AG09309 (cell line): ENCODE measurements around the gene TGM5.
"Not testable (repeated sequence)": the region's sequence is repeated elsewhere in the genome, so short reads cannot be mapped to it uniquely, and the experiment has no call there.

Source experiments
- DNase-seq: peaks from one replicate; pipeline ENCODE4 v3.0.0-alpha.2; 2010; ENCODE audit warnings: low read depth
- H3K4me3 ChIP-seq: 2 replicates; pipeline ENCODE4 v1.5.1; 2011; ENCODE audit warnings: mild to moderate bottlenecking, low read depth, low read length, moderate library complexity; ENCODE audit not compliant: control insufficient read depth
- TF ChIP-seq, protein P1 (sequence below): IDR thresholded peaks from 2 replicates; pipeline ENCODE4 v1.5.1; 2011; ENCODE audit warnings: mild to moderate bottlenecking, low read depth, low read length, inconsistent platforms; ENCODE audit not compliant: insufficient read depth, control insufficient read depth; ENCODE audit errors: missing control alignments

The TGM5 gene

DNA sequence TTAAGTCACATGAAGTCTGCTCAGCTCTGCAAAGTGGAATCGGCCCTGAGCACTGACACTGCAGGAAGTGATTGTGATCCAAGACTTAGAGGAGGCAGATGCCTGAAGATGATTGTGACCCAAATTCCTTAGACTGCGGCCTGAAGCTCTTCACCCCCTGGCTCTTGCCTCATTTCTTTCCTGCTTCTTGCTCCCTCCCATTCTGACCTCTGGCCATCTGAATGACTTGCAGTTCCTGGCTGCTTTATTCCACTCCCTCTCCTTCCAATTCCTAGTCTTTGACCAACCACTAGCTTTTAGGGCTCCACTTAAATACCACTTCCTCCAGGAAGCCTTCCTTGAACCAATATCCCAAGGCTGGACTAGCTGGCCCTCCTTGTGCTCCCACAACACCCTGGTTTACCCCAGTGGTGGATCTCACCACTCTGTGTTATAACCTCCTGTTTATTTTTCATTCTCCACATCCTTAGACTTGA is 36.0 kb downstream of the TGM5 start:
- TF ChIP-seq, protein P1, sequence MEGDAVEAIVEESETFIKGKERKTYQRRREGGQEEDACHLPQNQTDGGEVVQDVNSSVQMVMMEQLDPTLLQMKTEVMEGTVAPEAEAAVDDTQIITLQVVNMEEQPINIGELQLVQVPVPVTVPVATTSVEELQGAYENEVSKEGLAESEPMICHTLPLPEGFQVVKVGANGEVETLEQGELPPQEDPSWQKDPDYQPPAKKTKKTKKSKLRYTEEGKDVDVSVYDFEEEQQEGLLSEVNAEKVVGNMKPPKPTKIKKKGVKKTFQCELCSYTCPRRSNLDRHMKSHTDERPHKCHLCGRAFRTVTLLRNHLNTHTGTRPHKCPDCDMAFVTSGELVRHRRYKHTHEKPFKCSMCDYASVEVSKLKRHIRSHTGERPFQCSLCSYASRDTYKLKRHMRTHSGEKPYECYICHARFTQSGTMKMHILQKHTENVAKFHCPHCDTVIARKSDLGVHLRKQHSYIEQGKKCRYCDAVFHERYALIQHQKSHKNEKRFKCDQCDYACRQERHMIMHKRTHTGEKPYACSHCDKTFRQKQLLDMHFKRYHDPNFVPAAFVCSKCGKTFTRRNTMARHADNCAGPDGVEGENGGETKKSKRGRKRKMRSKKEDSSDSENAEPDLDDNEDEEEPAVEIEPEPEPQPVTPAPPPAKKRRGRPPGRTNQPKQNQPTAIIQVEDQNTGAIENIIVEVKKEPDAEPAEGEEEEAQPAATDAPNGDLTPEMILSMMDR = no peak
- DNase-seq = peak; percentile 33
- no peak overlapping the region for H3K4me3 ChIP-seq

DNA sequence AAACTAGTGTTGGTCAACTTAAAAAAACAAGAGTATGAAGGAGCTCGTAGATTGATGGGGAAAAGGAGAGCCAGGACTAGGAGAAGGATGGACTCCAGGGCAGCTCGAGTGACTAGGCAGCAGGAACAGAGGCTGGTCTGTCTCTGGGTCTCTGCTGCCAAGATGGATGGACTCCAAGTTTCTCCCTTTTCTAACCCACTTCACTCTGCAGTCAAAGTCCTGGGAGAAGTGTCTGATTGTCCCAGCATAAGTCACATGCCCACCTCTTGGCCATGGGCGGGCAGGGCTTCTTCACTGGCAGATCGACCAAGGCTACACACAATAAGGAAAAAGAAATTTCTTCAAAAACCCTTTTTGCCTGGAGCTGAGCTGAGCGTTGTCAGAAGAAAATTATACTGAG is 36.8 kb downstream of the TGM5 start:
- DNase-seq = no peak
- H3K4me3 ChIP-seq = no peak overlapping the region
- TF ChIP-seq, protein P1 = no peak

DNA sequence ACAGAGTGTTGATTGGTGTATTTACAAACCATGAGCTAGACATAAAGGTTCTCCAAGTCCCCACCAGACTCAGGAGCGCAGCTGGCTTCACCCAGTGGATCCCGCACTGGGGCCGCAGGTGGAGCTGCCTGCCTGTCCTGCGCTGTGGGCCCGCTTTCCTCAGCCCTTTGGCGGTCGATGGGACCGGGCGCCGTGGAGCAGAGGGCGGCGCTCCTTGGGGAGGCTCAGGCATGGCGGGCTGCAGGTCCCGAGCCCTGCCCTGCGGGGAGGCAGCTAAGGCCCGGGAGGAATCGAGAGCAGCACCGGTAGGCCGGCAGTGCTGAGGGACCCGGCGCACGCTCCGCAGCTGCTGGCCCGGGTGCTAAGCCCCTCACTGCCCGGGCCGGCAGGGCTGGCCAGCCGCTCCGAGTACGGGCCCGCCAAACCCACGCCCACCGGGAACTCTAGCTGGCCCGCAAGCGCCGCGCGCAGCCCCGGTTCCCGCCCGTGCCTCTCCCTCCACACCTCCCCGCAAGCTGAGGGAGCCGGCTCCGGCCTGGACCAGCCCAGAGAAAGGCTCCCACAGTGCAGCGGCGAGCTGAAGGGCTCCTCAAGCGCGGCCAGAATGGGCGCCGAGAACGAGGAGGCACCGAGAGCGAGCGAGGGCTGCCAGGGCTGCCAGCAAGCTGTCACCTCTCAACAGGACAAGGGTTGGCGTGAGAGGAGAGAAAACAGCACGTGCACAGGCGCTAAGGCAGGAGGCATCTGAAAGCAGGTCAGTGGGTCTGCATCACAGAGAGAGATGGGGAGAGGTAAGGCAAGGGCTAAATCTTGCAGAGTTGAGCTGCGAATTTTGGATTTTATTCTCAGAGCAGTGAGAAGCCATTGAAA is 40.1 kb downstream of the TGM5 start:
- no peak for DNase-seq
- H3K4me3 ChIP-seq = no peak overlapping the region
- TF ChIP-seq, protein P1 = no peak

DNA sequence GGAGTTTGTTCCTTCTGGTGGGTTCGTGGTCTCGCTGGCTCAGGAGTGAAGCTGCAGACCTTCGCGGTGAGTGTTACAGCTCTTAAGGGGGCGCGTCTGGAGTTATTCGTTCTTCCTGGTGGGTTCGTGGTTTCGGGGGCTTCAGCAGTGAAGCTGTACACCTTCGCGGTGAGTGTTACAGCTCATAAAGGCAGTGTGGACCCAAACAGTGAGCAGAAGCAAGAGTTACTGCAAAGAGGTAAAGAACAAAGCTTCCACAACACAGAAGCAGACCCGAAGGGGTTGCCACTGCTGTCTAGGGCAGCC is 40.8 kb downstream of the TGM5 start:
- not testable (repeated sequence) for DNase-seq, H3K4me3 ChIP-seq

DNA sequence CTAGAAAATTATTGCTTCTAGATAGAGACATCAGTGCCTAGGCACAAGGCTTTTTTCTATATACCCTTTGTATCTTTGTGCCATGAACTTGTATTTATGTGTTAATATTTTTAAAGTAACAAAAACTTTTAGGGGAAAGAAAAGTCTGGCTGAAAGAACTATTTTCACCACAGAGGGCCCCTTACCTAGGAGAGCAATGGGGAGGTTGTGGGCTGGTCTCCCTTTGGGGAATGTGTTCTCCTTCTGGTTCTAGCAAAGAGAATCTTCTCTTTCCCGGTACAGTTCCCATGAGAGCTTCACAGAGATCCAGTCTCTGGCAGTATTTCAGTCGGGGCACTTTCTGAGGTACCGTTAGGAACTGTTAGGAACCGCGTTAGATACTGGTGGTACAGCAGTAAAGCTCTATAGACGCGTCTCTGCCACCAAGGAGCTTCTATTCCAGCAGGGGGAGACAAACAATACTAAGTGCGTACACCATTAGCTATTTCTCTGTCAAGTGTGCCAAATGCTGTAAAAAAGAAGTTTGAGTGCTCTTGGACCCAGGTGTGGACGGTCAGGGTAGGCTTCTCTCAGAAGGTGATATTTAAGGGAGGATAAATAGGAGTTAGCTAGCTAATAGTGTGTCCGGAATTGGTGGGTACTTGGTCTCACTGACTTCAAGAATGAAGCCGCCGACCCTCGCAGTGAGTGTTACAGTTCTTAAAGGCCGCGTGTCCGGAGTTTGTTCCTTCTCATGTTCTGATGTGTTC is 41.4 kb downstream of the TGM5 start:
- TF ChIP-seq, protein P1 = peak; percentile 87
- no peak overlapping the region for H3K4me3 ChIP-seq
- DNase-seq = no peak

DNA sequence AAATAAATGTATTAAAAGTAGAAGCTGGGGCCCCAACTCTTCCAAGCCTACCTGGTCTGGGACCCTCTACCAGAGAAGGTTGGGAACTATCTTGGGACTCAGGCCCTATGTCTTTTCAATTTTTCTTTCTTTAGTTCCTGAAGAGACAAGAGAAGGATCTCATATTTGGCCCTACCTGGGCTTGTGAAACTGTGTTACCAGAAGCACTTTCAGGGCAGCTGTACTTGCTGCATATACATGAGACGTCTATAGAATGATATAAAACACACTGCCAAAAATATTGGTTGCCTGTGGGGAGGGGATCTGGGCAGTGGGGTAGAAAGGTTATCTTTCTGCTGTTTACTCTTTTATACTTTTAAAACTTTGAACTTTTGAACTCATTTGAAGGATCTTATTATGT is 45.3 kb downstream of the TGM5 start:
- H3K4me3 ChIP-seq = no peak overlapping the region
- TF ChIP-seq, protein P1 = no peak
- no peak for DNase-seq

DNA sequence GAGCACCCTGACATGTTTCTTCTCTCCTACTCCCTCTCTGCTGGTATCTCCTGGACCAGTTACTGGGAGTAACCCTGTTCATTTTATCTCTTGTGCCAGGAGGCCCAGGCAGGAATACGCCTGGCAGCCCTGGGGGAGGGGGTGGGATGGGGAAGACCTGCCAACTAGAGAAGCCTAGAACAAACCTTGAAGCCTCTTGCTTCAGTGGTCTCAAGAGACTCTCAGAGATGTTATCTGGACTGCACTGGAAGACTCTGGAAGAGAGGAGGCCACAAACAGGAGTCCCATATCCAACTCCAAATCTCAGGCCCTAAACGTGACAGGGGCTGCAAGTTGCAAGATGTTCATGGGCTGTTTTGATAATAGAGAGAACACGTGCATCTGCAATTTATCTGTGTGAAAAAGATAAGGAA is 45.7 kb downstream of the TGM5 start, which contains the start of gene EPB42:
TSS of gene EPB42 (minus strand) at position 28 of the 413 bp plus-strand sequence. CDS start 193 bp downstream, outside the sequence.
- H3K4me3 ChIP-seq = no peak within 1 kb of the TSS
- DNase-seq = no peak
- TF ChIP-seq, protein P1 = no peak
